NK-92 treated with Interleukin-12 subunit alpha and Interleukin-12 subunit beta, amount 100 ng/mL, for 24 hours (cell line): ENCODE results near the gene SCAND1.
A peak's percentile ranks its signal among the peaks of the same experiment; 100 is the strongest.
"Not testable (repeated sequence)": the region's sequence is repeated elsewhere in the genome, so short reads cannot be mapped to it uniquely, and the experiment has no call there.

Source experiments
- DNase-seq: peaks from one replicate; lab custom pipeline; 2025; lab: John Stamatoyannopoulos, UW

The SCAND1 gene

GRCh38 chr20:35954200-35954906 is at the start of gene SCAND1:
TSS of gene SCAND1 (minus strand) at chr20:35954502. CDS start at chr20:35954284, 218 bp downstream.
- DNase-seq = peak; percentile 98

- DNase-seq = peak; percentile 20
Observed at GRCh38 chr20:36004045-36004444, 49.7 kb upstream of the SCAND1 start.

- no peak for DNase-seq
Observed at GRCh38 chr20:36002855-36003254, 48.6 kb upstream of the SCAND1 start.

GRCh38 chr20:36001331-36001730 is 47.0 kb upstream of the SCAND1 start:
- not testable (repeated sequence) for DNase-seq

GRCh38 chr20:35996492-35996891 is 42.2 kb upstream of the SCAND1 start:
- DNase-seq = not testable (repeated sequence)

GRCh38 chr20:35994994-35995453 is 40.7 kb upstream of the SCAND1 start:
- peak; percentile 55 for DNase-seq

GRCh38 chr20:35992713-35993335 is 38.5 kb upstream of the SCAND1 start:
- peak; percentile 20 for DNase-seq

- DNase-seq = no peak
Observed at GRCh38 chr20:35991142-35991771, 37.0 kb upstream of the SCAND1 start.

- no peak for DNase-seq
Observed at GRCh38 chr20:35988910-35989463, 34.7 kb upstream of the SCAND1 start.

- DNase-seq = no peak
Observed at GRCh38 chr20:35985806-35986205, 31.5 kb upstream of the SCAND1 start.

GRCh38 chr20:35984382-35984781 is 30.1 kb upstream of the SCAND1 start:
- DNase-seq = no peak

GRCh38 chr20:35981969-35982368 is 27.7 kb upstream of the SCAND1 start:
- no peak for DNase-seq

- DNase-seq = no peak
Observed at GRCh38 chr20:35979544-35979943, 25.2 kb upstream of the SCAND1 start.

GRCh38 chr20:35978041-35978513 is 23.8 kb upstream of the SCAND1 start:
- DNase-seq = peak; percentile 38

- DNase-seq = no peak
Observed at GRCh38 chr20:35975576-35976373, 21.5 kb upstream of the SCAND1 start.

- no peak for DNase-seq
Observed at GRCh38 chr20:35974256-35974655, 20.0 kb upstream of the SCAND1 start.

GRCh38 chr20:35972462-35972861 is 18.2 kb upstream of the SCAND1 start:
- DNase-seq = no peak

GRCh38 chr20:35971981-35972380 is 17.7 kb upstream of the SCAND1 start:
- DNase-seq = no peak

GRCh38 chr20:35968930-35969329 is 14.6 kb upstream of the SCAND1 start:
- DNase-seq = no peak

GRCh38 chr20:35967979-35968640 is 13.8 kb upstream of the SCAND1 start, which contains the start of gene CNBD2:
TSS of gene CNBD2 (plus strand) at chr20:35968590. CDS start at chr20:35968763, 173 bp downstream.
- DNase-seq = no peak

GRCh38 chr20:35963878-35964277 is 9.6 kb upstream of the SCAND1 start:
- DNase-seq = no peak
